HG03521 (cell line): ENCODE data around the gene TAS1R2.
"Not testable (repeated sequence)": the region's sequence is repeated elsewhere in the genome, so short reads cannot be mapped to it uniquely, and the experiment has no call there.

Experiments used
- ATAC-seq: cut with Tn5 transposase; IDR thresholded peaks from one replicate; pipeline ENCODE4 v1.9.1; 2021; ENCODE audit warnings: mild to moderate bottlenecking, moderate library complexity; ENCODE audit not compliant: unreplicated experiment

Gene TAS1R2

GRCh38 chr1:18869847-18870594 is 10.6 kb upstream of the TAS1R2 start:
- ATAC-seq, result no peak

- no peak for ATAC-seq
Observed at GRCh38 chr1:18868801-18869424, 9.5 kb upstream of the TAS1R2 start.

GRCh38 chr1:18868354-18868753 is 8.9 kb upstream of the TAS1R2 start:
- ATAC-seq, result no peak

GRCh38 chr1:18866846-18867245 is 7.4 kb upstream of the TAS1R2 start:
- no peak for ATAC-seq

GRCh38 chr1:18866314-18866713 is 6.9 kb upstream of the TAS1R2 start:
- ATAC-seq, result no peak

- ATAC-seq, result no peak
Observed at GRCh38 chr1:18865176-18865575, 5.7 kb upstream of the TAS1R2 start.

- ATAC-seq, result no peak
Observed at GRCh38 chr1:18861590-18861989, 2.1 kb upstream of the TAS1R2 start.

GRCh38 chr1:18861082-18861481 is 1.6 kb upstream of the TAS1R2 start:
- no peak for ATAC-seq

GRCh38 chr1:18858070-18858688 is 1.3 kb downstream of the TAS1R2 start:
- no peak for ATAC-seq

- no peak for ATAC-seq
Observed at GRCh38 chr1:18856435-18856834, 3.0 kb downstream of the TAS1R2 start.

GRCh38 chr1:18855573-18855972 is 3.9 kb downstream of the TAS1R2 start:
- no peak for ATAC-seq

- no peak for ATAC-seq
Observed at GRCh38 chr1:18854331-18855025, 5.0 kb downstream of the TAS1R2 start.

- ATAC-seq, result no peak
Observed at GRCh38 chr1:18852501-18852900, 7.0 kb downstream of the TAS1R2 start.

GRCh38 chr1:18849261-18849711 is 10.2 kb downstream of the TAS1R2 start:
- no peak for ATAC-seq

- ATAC-seq, result not testable (repeated sequence)
Observed at GRCh38 chr1:18847723-18848122, 11.7 kb downstream of the TAS1R2 start.

- no peak for ATAC-seq
Observed at GRCh38 chr1:18840145-18840544, 19.3 kb downstream of the TAS1R2 start.

- no peak for ATAC-seq
Observed at GRCh38 chr1:18836654-18837053, 22.8 kb downstream of the TAS1R2 start.

GRCh38 chr1:18832319-18832718 is 27.1 kb downstream of the TAS1R2 start:
- ATAC-seq, result not testable (repeated sequence)

- ATAC-seq, result no peak
Observed at GRCh38 chr1:18831656-18832055, 27.8 kb downstream of the TAS1R2 start.

- no peak for ATAC-seq
Observed at GRCh38 chr1:18830596-18830995, 28.9 kb downstream of the TAS1R2 start.

- no peak for ATAC-seq
Observed at GRCh38 chr1:18829671-18830070, 29.8 kb downstream of the TAS1R2 start.
